ENCODE data around the gene WTIP. TPM values are rescaled to one million over a fixed set of nuclear protein-coding genes. Genes with fewer than 3 reads are reported as not detected.

WTIP gene
- total and polyA plus RNA-seq, 2 donors (not counting 3 experiments of a cell fraction or from before 2014, with no cell fraction given): 22.4 to 25.7 TPM

DNA sequence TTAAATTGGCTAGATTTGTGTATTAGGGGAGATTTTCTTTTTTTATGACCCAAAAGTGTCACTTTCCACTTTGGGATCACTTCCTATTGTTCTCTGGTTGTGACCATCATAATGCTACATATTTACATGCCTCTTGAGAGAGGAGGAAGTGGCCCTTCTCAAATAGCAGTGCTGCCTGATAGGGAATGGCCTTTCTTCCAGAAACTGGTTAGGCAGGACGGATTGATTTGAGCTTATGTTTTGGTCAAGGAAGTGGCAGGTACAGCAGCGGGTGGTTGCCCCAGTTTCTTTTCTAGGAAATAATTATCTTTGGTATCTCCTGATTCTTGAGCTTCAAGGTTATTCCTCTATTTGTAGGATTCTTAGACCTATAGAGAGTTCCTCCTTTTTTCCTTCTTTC is 21.9 kb upstream of the WTIP start:
- POLR2A ChIA-PET: no interaction called here
- intact Hi-C loops (cut with micrococcal nuclease): no loop called here
- dilution Hi-C loops (cut with MboI; ENCODE audit: extremely low pct_ligation_motif_present, low sequenced_read_pairs): no loop called here
- H3K27me3 ChIP-seq (ENCODE audit: control insufficient read depth in 2 of 2, insufficient read depth in 2 of 2, low read length in 2 of 2): no peaks in the 10 kb centered on the region
- peaks cover 42% of the 10 kb centered on the region for H3K79me2 ChIP-seq (ENCODE audit: control insufficient read depth, insufficient read depth, low read length)
- H3K27ac ChIP-seq (ENCODE audit: insufficient read depth, low read depth, low read length): no peak overlapping the region
- TF ChIP-seq, protein P1, sequence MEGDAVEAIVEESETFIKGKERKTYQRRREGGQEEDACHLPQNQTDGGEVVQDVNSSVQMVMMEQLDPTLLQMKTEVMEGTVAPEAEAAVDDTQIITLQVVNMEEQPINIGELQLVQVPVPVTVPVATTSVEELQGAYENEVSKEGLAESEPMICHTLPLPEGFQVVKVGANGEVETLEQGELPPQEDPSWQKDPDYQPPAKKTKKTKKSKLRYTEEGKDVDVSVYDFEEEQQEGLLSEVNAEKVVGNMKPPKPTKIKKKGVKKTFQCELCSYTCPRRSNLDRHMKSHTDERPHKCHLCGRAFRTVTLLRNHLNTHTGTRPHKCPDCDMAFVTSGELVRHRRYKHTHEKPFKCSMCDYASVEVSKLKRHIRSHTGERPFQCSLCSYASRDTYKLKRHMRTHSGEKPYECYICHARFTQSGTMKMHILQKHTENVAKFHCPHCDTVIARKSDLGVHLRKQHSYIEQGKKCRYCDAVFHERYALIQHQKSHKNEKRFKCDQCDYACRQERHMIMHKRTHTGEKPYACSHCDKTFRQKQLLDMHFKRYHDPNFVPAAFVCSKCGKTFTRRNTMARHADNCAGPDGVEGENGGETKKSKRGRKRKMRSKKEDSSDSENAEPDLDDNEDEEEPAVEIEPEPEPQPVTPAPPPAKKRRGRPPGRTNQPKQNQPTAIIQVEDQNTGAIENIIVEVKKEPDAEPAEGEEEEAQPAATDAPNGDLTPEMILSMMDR (IDR thresholded peaks at IDR 0.05; ENCODE audit: extremely low read depth in 1 of 2, insufficient read depth in 1 of 2, low read depth in 1 of 2, low read length in 2 of 2): no peak
- TF ChIP-seq POLR2AphosphoS5 (IDR thresholded peaks at IDR 0.05; ENCODE audit: insufficient read depth, low read depth, low read length) (no peak), FOS (IDR thresholded peaks at IDR 0.05; ENCODE audit: borderline replicate concordance, insufficient read depth, low read length) (no peak), MYC (IDR thresholded peaks at IDR 0.05; ENCODE audit: low read depth, low read length) (no peak), EZH2 (IDR thresholded peaks at IDR 0.05; ENCODE audit: borderline replicate concordance, low read depth, low read length, severe bottlenecking) (no peak), GATA2 (IDR thresholded peaks at IDR 0.05; ENCODE audit: insufficient read depth, insufficient read length, low read depth, low read length) (no peak), POLR2A (IDR thresholded peaks at IDR 0.05; ENCODE audit: low read depth, low read length) (no peak), JUN (IDR thresholded peaks at IDR 0.05; ENCODE audit: borderline replicate concordance, insufficient read depth, insufficient read length, low read depth) (no peak)
- TF ChIP-seq, protein P2, sequence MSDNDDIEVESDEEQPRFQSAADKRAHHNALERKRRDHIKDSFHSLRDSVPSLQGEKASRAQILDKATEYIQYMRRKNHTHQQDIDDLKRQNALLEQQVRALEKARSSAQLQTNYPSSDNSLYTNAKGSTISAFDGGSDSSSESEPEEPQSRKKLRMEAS (IDR thresholded peaks at IDR 0.05; ENCODE audit: insufficient read depth, insufficient read length): no peak
- FAIRE-seq (no peak), DNase-seq (ENCODE audit: low read depth, low spot score) (no peak)
- no peaks in the 10 kb centered on the region for H3K9me3 ChIP-seq (replicated peaks; ENCODE audit: control insufficient read depth, insufficient read depth, low read length)
- CTCF ChIA-PET: no interaction called here
- no peak overlapping the region for H3K4me2 ChIP-seq (ENCODE audit: insufficient read depth, low read length)
- no TSS peak for BruUV-seq (replicated peaks)
- no peaks in the 10 kb centered on the region for H3K4me1 ChIP-seq (ENCODE audit: control insufficient read depth, extremely low read depth, insufficient read depth, low read length)
- H3K36me3 ChIP-seq (ENCODE audit: control insufficient read depth in 2 of 2, extremely low read depth in 1 of 2, insufficient read depth in 2 of 2, low read length in 2 of 2): peaks cover 34 to 41% of the 10 kb centered on the region in 2 experiments
- no peak overlapping the region for H3K9ac ChIP-seq (replicated peaks; ENCODE audit: extremely low read depth, insufficient read depth, low read length)
- no peak overlapping the region for H3K4me3 ChIP-seq (replicated peaks in 1 of 3; ENCODE audit: insufficient read depth in 1 of 3, low read depth in 1 of 3, low read length in 3 of 3)
- H4K20me1 ChIP-seq (replicated peaks; ENCODE audit: control insufficient read depth, extremely low read depth, insufficient read depth, low read length): no peaks in the 10 kb centered on the region
- no peaks in the 10 kb centered on the region for H3K9me1 ChIP-seq (replicated peaks; ENCODE audit: control insufficient read depth, extremely low read depth, insufficient read depth, low read length)
- no peak overlapping the region for H2AFZ ChIP-seq (ENCODE audit: low read depth, low read length)

Measured in endothelial cell of umbilical vein (primary cell).